IPS DF 4.7 (cell line): Measurements from ENCODE around the gene CEMP1.

Source experiments
- DNase-seq: peaks from one replicate; pipeline ENCODE4 v3.0.0-alpha.2; 2013; ENCODE audit warnings: low spot score; ENCODE audit errors: extremely low read depth

CEMP1 gene

GRCh38 chr16:2505695-2506094 lies 25.5 kb downstream of the CEMP1 start:
- no peak for DNase-seq

DNA sequence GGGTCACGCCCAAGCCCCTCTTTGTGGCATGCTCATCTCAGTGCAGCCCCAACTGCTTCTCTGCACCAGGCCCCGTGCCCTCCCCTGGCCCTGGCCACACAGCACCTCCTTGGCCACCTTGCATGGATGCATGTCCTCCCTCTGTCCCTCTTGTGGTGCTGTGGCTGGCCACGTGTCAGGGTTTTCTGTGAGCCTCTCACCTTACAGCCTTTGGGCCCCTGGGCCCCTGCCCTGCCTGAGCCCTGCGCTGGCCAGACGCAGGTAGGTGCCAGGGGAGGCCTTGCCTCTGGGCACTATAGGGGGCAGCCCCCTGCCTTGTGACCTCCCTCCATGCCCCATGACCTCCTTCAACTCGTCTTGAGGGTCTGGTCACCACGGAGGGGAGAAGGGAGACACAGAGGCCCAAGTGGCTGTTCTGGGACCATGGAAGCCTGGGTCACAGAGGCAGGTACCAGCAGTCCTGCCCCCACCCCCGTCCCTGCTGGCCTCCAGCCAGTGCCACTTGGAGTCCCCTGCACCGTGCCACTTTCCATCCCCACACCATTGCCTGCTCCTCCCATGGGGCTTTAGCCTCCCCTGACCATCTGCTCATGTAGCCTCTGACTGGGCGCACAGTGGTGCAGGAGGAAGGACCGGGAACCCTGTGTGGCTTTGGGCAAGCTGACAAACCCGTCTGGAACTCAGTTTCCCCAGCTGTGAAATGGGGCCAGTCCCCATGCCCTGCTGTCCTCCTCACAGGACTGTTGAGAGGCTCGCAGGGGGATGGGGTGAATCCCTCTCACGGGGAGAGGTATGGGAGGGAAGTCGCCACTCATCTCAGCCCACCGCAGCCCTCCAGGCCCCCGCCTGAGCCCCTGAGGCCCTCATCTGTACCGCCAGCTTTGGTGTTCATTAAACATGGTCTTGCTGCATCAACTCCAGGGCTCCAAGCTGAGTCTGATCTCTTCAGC lies 29.0 kb downstream of the CEMP1 start:
- no peak for DNase-seq

GRCh38 chr16:2500918-2501750 lies 30.1 kb downstream of the CEMP1 start:
- DNase-seq, result no peak

- DNase-seq, result no peak
These were observed 30.7 kb downstream of the CEMP1 start for GRCh38 chr16:2500430-2500917.

GRCh38 chr16:2499890-2500429 lies 31.2 kb downstream of the CEMP1 start:
- no peak for DNase-seq

GRCh38 chr16:2499454-2499853 lies 31.8 kb downstream of the CEMP1 start:
- DNase-seq, result no peak

GRCh38 chr16:2498531-2499253 lies 32.5 kb downstream of the CEMP1 start:
- DNase-seq, result no peak

DNA sequence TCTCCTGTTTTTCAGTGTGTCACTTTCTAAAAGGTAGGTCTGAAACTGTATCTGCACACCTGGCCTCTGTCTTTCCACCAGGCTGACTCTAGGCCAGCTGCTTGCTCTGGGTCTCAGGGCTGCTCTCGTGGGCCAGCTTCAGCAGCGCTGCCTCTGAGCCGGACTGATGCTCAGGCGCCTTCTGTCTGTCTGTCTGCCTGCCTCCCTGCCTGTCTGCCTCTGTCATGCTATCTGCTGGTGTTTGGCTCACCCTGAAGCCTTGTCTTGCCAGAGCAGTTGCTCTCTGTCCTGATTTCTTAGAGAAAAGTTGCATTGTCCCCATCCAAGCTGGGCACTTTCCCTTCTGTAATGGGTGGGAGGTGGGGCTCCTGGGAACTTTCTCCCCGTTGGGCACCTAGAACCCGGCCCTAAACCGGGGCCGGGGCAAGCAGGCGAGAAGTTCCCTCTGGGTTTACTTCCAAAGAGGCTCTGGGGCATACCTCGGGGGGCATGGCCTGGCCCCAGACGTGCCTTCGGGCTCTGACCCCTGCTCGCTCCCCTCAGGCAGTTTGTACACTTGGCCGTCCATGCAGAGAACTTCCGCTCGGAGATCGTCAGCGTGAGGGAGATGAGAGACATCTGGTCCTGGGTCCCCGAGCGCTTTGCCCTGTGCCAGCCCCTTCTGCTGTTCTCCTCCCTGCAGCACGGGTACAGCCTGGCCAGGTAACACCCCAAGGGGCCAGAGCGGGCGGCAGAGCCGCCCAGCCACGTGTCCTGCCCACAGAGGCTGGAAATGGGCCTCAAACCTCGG lies 33.3 kb downstream of the CEMP1 start:
- no peak for DNase-seq

DNA sequence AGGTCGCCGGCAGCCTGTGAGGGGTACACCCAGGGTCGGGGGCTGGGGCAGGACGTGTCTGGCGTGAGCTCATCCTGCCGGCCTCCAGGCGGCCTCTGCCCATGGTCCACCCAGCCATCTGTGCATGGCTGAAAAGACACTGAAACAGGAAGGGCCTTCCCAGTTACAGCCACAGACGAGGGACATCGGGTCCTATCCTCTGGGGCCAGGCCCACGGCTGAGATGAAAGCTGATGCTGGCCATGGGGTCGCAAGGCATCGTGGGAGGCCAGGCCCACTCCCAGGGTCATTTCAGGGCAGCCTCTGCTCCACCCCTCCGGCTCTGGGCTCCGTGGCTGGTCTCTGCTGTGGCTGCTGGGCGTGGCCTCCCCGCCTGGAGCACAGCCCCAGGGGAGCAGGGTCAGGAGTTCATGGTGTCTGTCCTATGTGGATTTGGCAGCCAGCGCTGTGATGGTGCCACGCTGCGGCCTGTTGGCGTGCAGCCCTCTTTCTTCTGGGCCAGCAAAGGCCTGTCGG lies 34.0 kb downstream of the CEMP1 start:
- DNase-seq, result no peak

DNA sequence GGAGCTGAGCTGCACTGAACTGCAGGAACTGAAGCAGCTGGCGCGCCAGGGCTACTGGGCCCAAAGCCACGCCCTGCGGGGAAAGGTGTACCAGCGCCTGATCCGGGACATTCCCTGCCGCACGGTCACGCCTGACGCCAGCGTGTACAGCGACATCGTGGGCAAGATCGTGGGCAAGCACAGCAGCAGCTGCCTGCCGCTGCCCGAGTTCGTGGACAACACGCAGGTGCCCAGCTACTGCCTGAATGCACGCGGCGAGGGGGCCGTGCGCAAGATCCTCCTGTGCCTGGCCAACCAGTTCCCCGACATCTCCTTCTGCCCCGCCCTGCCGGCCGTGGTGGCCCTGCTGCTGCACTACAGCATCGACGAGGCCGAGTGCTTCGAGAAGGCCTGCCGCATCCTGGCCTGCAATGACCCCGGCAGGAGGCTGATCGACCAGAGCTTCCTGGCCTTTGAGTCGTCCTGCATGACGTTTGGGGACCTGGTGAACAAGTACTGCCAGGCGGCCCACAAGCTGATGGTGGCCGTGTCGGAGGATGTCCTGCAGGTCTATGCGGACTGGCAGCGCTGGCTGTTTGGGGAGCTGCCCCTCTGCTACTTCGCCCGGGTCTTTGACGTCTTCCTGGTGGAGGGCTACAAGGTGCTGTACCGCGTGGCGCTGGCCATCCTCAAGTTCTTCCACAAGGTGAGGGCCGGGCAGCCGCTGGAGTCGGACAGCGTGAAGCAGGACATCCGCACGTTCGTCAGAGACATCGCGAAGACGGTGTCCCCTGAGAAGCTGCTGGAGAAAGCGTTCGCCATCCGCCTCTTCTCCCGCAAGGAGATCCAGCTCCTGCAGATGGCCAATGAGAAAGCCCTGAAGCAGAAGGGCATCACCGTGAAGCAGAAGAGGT lies 34.7 kb downstream of the CEMP1 start:
- DNase-seq, result no peak

GRCh38 chr16:2495041-2495440 lies 36.2 kb downstream of the CEMP1 start:
- no peak for DNase-seq

- no peak for DNase-seq
These were observed 36.6 kb downstream of the CEMP1 start for GRCh38 chr16:2494616-2495015.

DNA sequence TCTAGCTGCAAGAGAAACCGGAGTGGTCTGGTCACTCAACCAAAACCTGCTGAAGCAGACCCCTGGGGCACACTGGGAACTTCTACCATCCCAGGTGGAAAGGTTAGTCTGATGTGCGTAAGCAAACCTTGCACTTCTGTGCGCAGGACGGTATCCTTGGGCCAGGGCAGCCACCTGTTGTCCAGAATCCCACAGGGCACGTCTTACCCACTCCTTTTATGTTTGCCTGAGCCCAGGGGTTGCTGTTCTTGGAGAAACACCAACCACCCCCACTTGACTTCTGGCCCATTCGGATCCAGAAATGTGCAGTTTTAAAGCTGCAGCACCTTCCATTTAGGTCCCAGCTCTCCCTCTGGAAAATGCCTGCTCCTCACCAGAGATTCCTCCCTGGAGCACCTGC lies 37.6 kb downstream of the CEMP1 start:
- no peak for DNase-seq

- DNase-seq, result no peak
These were observed 38.9 kb downstream of the CEMP1 start for GRCh38 chr16:2492292-2492691.

GRCh38 chr16:2490190-2491105 lies 40.8 kb downstream of the CEMP1 start:
- DNase-seq, result no peak

DNA sequence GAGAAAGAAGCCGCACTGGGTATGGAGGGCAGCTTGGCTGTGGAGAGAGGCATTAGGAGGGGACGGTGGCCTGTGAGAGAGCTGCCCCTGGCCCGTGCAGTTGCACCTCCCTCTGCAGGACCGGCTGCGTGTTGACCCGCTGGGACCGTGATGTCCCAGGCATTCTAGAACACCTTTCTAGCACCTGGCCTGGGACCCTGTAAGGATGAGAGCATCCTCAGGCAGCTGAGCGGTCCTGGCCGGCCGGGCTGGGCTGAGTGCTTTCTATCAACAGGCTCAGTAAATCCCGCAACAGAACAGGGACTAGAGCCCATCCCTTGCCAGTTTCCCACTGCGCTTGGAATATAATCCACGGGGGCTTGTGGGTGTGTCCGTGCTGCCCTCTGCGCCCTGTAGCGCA lies 41.6 kb downstream of the CEMP1 start:
- DNase-seq, result no peak

- DNase-seq, result no peak
These were observed 43.2 kb downstream of the CEMP1 start for GRCh38 chr16:2487903-2488531.

DNA sequence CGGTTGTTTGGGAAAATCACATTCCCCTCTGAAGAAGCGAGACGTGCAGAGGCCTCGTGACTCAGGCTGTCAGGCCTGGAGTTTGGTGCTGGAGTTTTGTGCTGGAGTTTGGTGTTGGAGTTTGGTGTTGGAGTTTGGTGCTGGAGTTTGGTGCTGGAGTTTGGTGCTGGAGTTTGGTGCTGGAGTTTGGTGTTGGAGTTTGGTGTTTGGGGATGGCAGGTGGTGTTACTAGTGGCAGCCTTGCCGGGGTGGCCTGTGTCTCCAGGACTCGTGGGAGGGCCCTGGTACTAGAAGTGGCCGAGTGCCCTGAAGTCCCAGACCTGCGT lies 43.7 kb downstream of the CEMP1 start:
- no peak for DNase-seq
